OCI-LY3 (cell line): ENCODE results near the gene KIDINS220.

Source experiments
- H2AFZ ChIP-seq: fragments of 200-600, 300-600 bp; shearing (Covaris generic); 2 replicates; pipeline ENCODE4 v1.6.0; 2014; ENCODE audit warnings: antibody characterized with exemption, low read depth, low read length
- H3K27ac ChIP-seq: fragments of 200-600, 300-600 bp; sonication (generic); 2 replicates; pipeline ENCODE4 v1.5.1; 2014; ENCODE audit warnings: mild to moderate bottlenecking, low read length, moderate library complexity, mixed read lengths
- H3K27me3 ChIP-seq: fragments of 200-600, 300-600 bp; sonication (generic); 2 replicates; pipeline ENCODE4 v1.6.1; 2014; ENCODE audit warnings: low read depth, low read length, mixed read lengths
- H3K36me3 ChIP-seq: fragments of 200-600, 300-600 bp; sonication (generic); replicated peaks from 2 replicates; pipeline ENCODE3; 2014; ENCODE audit warnings: low read depth, low read length, mixed read lengths
- H3K4me1 ChIP-seq: fragments of 300-600, 200-600 bp; sonication (generic); 2 replicates; pipeline ENCODE4 v1.6.1; 2014; ENCODE audit warnings: low read length, mixed read lengths
- H3K4me2 ChIP-seq: fragments of 200-600, 300-600 bp; sonication (generic); 2 replicates; pipeline ENCODE4 v1.6.1; 2014; ENCODE audit warnings: low read length, mixed read lengths
- H3K4me3 ChIP-seq: fragments of 300-600, 200-600 bp; sonication (generic); 2 replicates; pipeline ENCODE4 v1.5.1; 2014; ENCODE audit warnings: antibody characterized with exemption, mild to moderate bottlenecking, low read length, moderate library complexity
- H3K79me2 ChIP-seq: fragments of 300-600, 200-600 bp; shearing (Covaris generic); 2 replicates; pipeline ENCODE4 v1.6.1; 2014; ENCODE audit warnings: mild to moderate bottlenecking, low read length, mixed read lengths
- H3K9ac ChIP-seq: fragments of 300-600, 200-600 bp; shearing (Covaris generic); 2 replicates; pipeline ENCODE4 v1.6.0; 2014; ENCODE audit warnings: mild to moderate bottlenecking, low read length, moderate library complexity
- H3K9me3 ChIP-seq: fragments of 200-600, 300-600 bp; shearing (Covaris generic); 2 replicates; pipeline ENCODE4 v1.6.1; 2014; ENCODE audit warnings: low read length, mixed read lengths; ENCODE audit not compliant: insufficient read depth
- H4K20me1 ChIP-seq: fragments of 200-600, 300-600 bp; sonication (generic); 2 replicates; pipeline ENCODE4 v1.6.1; 2016; ENCODE audit warnings: low read length, mixed read lengths; ENCODE audit not compliant: insufficient read depth
- EZH2phosphoT487 ChIP-seq: fragments of 200-600 bp; shearing (Covaris generic); IDR thresholded peaks from 2 replicates; pipeline ENCODE4 v1.6.1; 2018; ENCODE audit warnings: antibody characterized with exemption, mixed run types, low read depth
- TF ChIP-seq, protein P1 (sequence below): fragments of 200-600, 300-600 bp; sonication (generic); IDR thresholded peaks from 2 replicates; pipeline ENCODE4 v1.5.1; 2014; ENCODE audit warnings: antibody characterized with exemption, low read length, low read depth

Gene KIDINS220

DNA sequence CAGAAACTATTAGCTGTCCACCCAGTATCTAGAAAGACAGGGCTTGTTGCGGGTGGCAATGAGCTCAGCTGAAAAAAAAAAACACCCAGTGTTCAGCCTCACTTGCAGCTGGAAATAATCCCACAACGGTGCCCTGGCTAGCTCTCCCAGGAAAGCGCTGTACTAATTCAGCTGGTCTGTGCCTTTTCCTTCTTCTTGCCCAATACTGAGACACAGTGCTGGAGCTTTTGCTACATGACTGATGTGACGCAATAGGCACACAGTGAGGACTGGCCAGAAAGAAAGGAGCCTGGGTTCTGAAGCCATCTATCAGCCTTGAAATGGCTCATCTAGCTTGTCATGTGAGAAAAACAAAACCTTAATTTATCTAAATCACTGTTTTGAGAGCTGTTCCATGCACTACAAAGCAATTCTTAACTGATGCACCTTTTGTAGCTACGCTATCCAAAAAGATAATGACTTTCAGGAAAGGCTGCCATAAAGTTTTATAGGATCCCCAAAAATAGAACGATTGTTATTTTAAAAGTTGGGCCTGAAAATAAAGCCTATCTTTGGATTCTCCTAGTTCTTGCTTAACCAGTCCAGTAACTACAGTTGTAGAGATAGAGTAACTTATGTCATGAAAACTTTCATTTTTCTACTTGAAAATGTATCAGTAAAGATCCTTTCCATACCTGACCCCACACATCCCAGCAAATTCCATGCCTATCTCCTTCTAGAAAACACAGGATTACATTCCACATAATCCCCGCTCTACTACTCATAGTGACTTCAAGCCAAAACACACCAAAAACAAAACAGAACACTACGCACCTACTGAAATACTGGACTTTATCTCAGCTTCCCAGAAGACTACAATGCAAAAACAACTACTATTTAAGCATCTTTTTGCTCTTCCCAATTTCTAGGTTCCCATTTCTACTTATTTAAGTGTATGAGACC is 15.9 kb downstream of the KIDINS220 start:
- no peaks in the 10 kb centered on the region for H3K9me3 ChIP-seq
- no peak overlapping the region for H3K9ac ChIP-seq
- H3K4me3 ChIP-seq = no peak overlapping the region
- no peaks in the 10 kb centered on the region for H3K79me2 ChIP-seq
- no peak overlapping the region for H3K27ac ChIP-seq
- H2AFZ ChIP-seq = no peak overlapping the region
- no peaks in the 10 kb centered on the region for H4K20me1 ChIP-seq
- no peaks in the 10 kb centered on the region for H3K4me1 ChIP-seq
- TF ChIP-seq, protein P1, sequence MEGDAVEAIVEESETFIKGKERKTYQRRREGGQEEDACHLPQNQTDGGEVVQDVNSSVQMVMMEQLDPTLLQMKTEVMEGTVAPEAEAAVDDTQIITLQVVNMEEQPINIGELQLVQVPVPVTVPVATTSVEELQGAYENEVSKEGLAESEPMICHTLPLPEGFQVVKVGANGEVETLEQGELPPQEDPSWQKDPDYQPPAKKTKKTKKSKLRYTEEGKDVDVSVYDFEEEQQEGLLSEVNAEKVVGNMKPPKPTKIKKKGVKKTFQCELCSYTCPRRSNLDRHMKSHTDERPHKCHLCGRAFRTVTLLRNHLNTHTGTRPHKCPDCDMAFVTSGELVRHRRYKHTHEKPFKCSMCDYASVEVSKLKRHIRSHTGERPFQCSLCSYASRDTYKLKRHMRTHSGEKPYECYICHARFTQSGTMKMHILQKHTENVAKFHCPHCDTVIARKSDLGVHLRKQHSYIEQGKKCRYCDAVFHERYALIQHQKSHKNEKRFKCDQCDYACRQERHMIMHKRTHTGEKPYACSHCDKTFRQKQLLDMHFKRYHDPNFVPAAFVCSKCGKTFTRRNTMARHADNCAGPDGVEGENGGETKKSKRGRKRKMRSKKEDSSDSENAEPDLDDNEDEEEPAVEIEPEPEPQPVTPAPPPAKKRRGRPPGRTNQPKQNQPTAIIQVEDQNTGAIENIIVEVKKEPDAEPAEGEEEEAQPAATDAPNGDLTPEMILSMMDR = no peak
- TF ChIP-seq EZH2phosphoT487 = no peak
- no peaks in the 10 kb centered on the region for H3K27me3 ChIP-seq
- no peaks in the 10 kb centered on the region for H3K36me3 ChIP-seq
- H3K4me2 ChIP-seq = no peak overlapping the region

DNA sequence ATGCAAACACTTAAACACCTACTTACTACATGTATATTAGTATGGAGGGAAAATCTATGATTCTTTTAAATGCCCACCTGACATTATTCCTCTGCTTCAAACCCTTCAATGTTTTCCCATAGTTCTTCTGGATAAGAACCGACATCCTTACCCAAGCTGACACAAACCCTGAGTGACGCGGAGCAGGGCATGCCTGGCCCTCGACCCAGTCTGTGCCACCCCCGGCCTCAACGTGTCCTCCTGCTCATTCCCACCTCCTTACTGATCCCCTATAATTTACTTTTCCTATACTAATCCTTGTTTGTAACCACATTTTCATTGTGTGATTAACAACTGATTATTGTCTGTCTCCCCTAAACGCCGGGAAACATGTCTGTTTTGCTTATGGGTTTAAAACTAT is 17.5 kb downstream of the KIDINS220 start:
- Histone ChIP-seq H3K9ac (no peak overlapping the region), H2AFZ (no peak overlapping the region), H3K36me3 (no peaks in the 10 kb centered on the region), H3K4me3 (no peak overlapping the region), H3K4me1 (no peaks in the 10 kb centered on the region), H3K4me2 (no peak overlapping the region), H3K27me3 (no peaks in the 10 kb centered on the region), H3K79me2 (no peaks in the 10 kb centered on the region), H3K27ac (no peak overlapping the region), H3K9me3 (no peaks in the 10 kb centered on the region), H4K20me1 (no peaks in the 10 kb centered on the region)
- no peak for TF ChIP-seq EZH2phosphoT487
- TF ChIP-seq, protein P1 = no peak

DNA sequence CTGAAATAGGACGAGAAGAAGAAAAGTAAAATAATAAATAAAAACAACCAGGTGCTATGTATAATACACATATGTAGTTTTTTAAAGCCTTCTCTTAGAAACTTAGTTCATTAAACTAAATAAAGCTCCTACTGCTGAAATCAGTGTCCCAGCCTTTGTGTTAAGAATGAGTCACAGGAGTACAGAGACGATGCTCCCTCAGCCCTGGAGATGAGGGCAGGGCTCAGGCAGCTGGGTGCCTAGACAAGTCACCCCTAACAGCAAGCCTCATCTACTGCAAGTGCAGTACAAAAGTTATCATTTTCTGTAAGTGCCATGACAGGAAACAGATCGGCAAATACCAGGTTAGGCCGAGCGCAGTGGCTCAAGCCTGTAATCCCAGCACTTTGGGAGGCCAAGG is 18.2 kb downstream of the KIDINS220 start:
- H3K4me1 ChIP-seq = peaks cover 6% of the 10 kb centered on the region
- H3K27ac ChIP-seq = no peak overlapping the region
- no peaks in the 10 kb centered on the region for H4K20me1 ChIP-seq
- no peaks in the 10 kb centered on the region for H3K79me2 ChIP-seq
- H3K36me3 ChIP-seq = no peaks in the 10 kb centered on the region
- no peak overlapping the region for H2AFZ ChIP-seq
- no peak overlapping the region for H3K4me3 ChIP-seq
- H3K9me3 ChIP-seq = no peaks in the 10 kb centered on the region
- H3K27me3 ChIP-seq = no peaks in the 10 kb centered on the region
- no peak overlapping the region for H3K4me2 ChIP-seq
- TF ChIP-seq EZH2phosphoT487 = no peak
- TF ChIP-seq, protein P1 = no peak
- no peak overlapping the region for H3K9ac ChIP-seq

DNA sequence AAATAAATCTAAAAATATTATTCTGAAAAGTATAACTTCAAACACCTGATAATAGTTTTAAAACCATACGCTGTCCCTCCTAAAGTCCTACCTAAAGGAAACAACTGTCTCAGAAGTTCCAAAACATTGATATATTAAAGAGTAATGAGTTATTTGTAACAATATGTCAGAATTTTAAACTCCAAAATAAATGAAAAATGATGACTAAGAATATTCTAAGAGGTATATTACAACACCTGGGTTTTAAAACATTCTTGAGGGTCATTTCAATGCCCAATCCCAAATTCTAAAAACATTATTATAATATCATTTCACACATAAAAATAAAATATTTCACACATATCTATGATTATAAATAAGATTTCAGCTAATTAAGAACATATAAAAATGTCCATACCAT is 20.2 kb downstream of the KIDINS220 start:
- Histone ChIP-seq H3K4me1 (peaks cover 6% of the 10 kb centered on the region), H3K4me2 (no peak overlapping the region)
- no peak for TF ChIP-seq EZH2phosphoT487
- TF ChIP-seq, protein P1 = no peak

More for the DNA sequence above, 20.2 kb downstream of the KIDINS220 start:
- H3K9me3 ChIP-seq = no peaks in the 10 kb centered on the region
- H3K27ac ChIP-seq = no peak overlapping the region
- no peaks in the 10 kb centered on the region for H3K36me3 ChIP-seq
- no peaks in the 10 kb centered on the region for H3K27me3 ChIP-seq
- no peak overlapping the region for H3K4me3 ChIP-seq
- no peak overlapping the region for H2AFZ ChIP-seq
- H3K9ac ChIP-seq = no peak overlapping the region
- no peaks in the 10 kb centered on the region for H4K20me1 ChIP-seq
- no peaks in the 10 kb centered on the region for H3K79me2 ChIP-seq
